Activated CD4-positive, alpha-beta T cell treated with anti-CD3 and anti-CD28 coated beads, Interleukin-2, Interleukin-6, amounts not matched to agents 100 ng/mL and 50 ng/mL, durations not matched to agents 16 hours and 8 hours (primary cell): Measurements from ENCODE around the gene CRKL.

Source experiments
- DNase-seq: peaks from one replicate; pipeline ENCODE4 v3.0.0-alpha.2; 2020

Gene CRKL

GRCh38 chr22:20952544-20953341, 35.5 kb downstream of the CRKL start:
- no peak for DNase-seq

- no peak for DNase-seq
Observed at GRCh38 chr22:20953342-20953608, 36.1 kb downstream of the CRKL start.

- DNase-seq = no peak
Observed at GRCh38 chr22:20953668-20954500, 36.7 kb downstream of the CRKL start.

- no peak for DNase-seq
Observed at GRCh38 chr22:20955548-20955947, 38.3 kb downstream of the CRKL start.

- DNase-seq = no peak
Observed at GRCh38 chr22:20956258-20957101, 39.3 kb downstream of the CRKL start.

- DNase-seq = no peak
Observed at GRCh38 chr22:20957102-20957682, 40.0 kb downstream of the CRKL start.

- no peak for DNase-seq
Observed at GRCh38 chr22:20957683-20958431, 40.6 kb downstream of the CRKL start.

- no peak for DNase-seq
Observed at GRCh38 chr22:20959578-20960461, 42.6 kb downstream of the CRKL start.

- no peak for DNase-seq
Observed at GRCh38 chr22:20960609-20961008, 43.4 kb downstream of the CRKL start.

GRCh38 chr22:20962491-20962945, 45.3 kb downstream of the CRKL start:
- no peak for DNase-seq

- DNase-seq = no peak
Observed at GRCh38 chr22:20963201-20964052, 46.2 kb downstream of the CRKL start.

GRCh38 chr22:20964090-20964798, 47.0 kb downstream of the CRKL start:
- no peak for DNase-seq

GRCh38 chr22:20964799-20965103, 47.5 kb downstream of the CRKL start:
- no peak for DNase-seq

- DNase-seq = no peak
Observed at GRCh38 chr22:20965104-20965887, 48.1 kb downstream of the CRKL start.

- DNase-seq = no peak
Observed at GRCh38 chr22:20965888-20966855, 49.0 kb downstream of the CRKL start.

GRCh38 chr22:20966883-20967696, 49.9 kb downstream of the CRKL start, which contains the start of gene AIFM3:
TSS of gene AIFM3 (plus strand) at chr22:20967255. CDS start at chr22:20967945, 690 bp downstream.
- DNase-seq = no peak
